GM23248 (cell line): ENCODE data around the gene ID1.

Source experiments
- EZH2 ChIP-seq: fragments of 200-600 bp; sonication (generic); IDR thresholded peaks from 2 replicates; pipeline ENCODE4 v1.6.1; 2018; ENCODE audit warnings: antibody characterized with exemption, mild to moderate bottlenecking; ENCODE audit not compliant: insufficient read depth, poor library complexity, severe bottlenecking
- EZH2phosphoT487 ChIP-seq: fragments of 200-600 bp; sonication (generic); IDR thresholded peaks from 2 replicates; pipeline ENCODE4 v1.6.1; 2018; ENCODE audit warnings: antibody characterized with exemption, moderate library complexity, mild to moderate bottlenecking, low read depth; ENCODE audit not compliant: insufficient read depth

DNA sequence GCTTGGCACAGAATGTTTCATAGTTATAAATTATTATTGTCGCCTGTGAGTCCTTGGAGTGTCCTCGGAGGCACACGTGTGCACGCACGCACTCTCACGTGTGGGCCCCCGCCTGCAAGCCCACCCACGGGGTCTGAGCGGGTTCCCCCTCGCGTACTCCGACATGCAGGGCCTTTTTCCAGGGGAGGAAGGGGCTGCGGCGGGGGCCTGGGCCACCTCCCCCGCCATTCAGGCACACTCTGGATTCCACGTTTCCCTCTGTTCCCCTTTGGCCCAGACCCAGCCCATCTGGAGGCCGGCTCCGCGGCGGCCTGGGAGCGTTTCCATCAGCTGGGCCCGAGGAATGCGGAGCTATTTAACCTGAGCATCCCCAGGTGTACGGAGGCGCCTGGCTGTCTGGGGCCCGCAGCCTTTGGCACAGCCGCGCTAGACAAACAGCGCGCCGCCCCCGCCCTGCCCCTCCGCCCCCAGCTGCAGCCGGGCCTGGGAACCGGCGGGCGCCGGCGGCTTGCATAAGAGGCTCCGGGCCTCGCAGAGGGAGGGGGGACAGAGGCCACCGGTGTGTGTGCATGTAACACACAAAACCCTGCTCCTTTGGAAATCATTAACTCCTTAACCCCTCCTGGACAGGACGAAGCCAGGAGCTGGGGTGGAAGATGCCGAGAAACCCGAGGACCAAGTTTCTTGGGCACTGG is 3.3 kb downstream of the ID1 start:
- TF ChIP-seq EZH2: no peak
- no peak for TF ChIP-seq EZH2phosphoT487
